DMS153 (cell line): ENCODE results near the gene DDRGK1.
"Not testable (repeated sequence)": the region's sequence is repeated elsewhere in the genome, so short reads cannot be mapped to it uniquely, and the experiment has no call there.

Experiments
- DNase-seq: peaks from one replicate; lab custom pipeline; 2025; lab: John Stamatoyannopoulos, UW

DDRGK1 gene

DNA sequence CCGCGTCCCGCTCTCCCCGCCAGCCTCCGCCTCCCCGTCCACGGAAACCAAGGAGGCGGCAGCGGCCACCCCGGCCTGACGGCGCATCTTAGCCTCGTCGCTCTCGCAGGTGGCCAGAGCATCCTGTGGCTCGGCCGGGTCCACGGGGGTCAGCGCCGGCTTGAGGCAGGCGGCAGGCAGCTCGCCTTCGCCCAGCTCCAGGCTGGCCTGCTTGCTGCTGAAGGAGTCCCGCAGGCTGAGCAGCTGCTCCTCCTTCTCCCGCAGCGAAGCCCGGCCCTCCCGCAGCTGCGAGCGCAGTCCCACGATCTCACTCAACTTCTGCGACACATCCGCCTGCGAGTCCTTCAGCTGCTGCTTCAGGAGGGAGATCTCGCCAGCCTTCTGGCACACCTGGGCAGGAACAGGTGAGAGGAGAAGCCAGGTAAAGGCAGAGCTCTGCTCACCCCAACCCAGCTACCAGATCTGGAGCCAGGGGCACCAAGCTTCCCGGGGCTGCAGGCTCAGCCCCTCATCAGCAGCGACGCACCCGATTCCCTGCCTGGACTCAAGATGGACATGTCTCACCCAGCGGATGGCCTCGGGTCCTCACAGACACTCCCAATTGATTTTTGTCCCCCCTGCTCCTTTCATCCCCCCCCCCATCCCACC, 39.6 kb downstream of the DDRGK1 start:
- no peak for DNase-seq

DNA sequence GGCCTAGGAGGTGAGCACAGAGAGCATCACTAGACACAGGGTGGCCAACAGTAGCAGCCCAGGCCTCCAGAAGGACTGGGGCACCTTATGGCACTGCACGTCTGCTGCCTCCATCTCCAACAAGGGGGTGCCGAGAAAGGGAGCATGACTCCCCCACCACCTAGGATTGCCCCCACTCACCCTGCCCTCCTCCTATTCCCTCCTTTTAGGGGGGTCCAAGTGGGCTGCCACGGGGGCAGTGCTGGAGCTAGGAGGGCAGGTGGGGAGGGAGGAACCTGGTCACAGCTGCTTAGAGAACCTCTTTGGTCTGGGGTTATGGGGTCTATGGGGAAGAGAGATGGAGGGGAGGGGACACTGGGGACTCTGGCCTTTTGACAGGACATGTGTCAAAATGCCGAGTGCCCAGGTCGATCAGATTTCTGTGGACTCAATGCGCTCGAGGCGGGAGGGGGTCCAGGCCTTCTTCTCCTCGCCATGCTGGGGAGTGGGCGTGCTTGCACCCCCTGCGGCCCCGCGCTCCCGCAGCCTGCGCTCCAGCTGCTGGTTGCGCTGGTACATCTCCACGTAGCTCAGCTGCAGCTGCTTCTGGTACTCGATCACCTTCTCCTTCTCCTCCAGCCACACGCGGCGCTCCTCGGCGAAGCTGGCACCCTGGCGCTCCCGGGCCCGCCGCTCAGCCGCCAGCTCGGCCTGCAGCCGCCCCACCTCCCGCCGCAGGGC, 40.3 kb downstream of the DDRGK1 start:
- no peak for DNase-seq

DNA sequence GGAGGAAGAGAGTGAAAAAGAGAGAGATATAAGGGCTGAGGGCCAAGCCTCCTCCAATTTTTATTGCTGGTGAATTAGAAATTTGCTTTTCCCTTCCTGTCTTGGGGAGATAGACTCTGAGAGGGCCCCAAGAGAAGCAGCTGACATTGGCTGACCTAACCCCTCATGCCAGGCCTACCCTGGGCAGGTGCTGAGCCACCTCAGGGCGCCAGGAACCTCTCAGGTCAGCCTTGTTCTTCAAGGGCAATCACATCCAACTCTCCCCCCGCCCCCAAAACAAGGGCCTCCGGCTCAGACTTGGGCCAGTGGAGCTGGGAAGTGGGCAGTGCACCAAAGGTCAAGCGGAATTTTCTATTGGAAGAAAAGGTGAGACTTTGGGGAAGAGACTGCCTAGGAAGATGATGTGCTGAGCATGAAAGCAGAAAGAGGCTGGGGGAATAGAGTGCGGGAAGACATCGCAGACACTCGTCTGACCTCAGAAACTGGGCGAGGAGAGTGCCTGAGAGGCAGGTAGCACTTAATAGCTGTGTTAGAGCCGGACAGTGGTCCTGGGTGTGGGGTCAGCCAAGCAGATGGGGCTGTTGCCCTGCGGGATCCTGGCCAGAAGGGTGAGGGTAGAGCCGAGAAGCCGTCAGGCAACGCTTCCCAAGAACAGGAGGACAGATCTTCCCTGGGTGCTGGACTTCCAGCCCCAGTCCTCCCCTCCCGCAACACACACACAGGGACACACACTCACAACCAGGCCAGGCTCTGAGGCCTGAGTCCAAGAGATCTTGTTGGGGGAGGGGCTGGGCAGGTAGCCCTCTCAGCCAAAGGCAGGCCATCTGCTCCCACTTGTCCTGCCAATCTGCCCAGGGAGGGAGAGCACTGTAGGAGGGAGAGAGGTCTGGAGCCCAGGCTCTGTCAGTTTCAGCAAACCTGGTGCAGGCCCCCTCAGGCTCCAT, 41.1 kb downstream of the DDRGK1 start:
- no peak for DNase-seq

GRCh38 chr20:3162080-3162611, 42.3 kb downstream of the DDRGK1 start:
- peak; percentile 77 for DNase-seq

DNA sequence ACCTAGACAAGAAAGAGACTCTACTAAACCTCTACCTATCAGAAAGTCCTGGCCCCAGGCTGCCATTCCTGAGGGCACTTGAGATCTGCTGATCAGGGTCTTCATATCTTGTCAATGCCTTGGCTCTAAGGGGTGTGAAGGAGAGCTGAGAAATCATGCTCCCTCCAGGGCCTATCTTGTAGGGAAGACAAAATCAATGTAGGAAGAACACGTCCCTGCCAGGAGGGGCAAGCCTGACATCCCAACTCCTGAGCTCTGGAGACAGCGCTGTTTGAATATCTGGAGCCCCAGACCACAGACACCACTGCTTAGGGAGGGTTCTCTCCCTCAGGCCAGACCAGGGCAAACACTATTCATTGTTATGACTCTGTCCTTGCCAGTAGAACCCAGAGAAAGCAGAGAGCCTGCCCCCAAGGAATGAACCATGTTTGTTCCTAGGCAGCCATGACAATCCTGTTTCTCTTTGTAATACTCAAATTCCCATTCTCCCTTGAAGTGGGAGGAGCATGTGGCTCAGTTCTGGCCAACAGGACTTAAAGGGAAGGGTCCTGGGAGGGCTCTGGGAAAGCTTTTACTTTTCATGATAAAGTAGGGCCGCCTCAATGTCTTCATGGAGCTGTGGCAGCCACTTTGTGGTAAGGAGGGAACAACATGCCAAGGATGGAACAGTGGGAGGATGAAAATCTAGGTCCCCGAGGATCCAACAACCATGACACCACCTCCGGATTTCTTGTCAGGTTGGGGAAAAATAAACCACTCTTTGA, 43.0 kb downstream of the DDRGK1 start:
- DNase-seq, result no peak

GRCh38 chr20:3160418-3160817, 44.1 kb downstream of the DDRGK1 start:
- no peak for DNase-seq

DNA sequence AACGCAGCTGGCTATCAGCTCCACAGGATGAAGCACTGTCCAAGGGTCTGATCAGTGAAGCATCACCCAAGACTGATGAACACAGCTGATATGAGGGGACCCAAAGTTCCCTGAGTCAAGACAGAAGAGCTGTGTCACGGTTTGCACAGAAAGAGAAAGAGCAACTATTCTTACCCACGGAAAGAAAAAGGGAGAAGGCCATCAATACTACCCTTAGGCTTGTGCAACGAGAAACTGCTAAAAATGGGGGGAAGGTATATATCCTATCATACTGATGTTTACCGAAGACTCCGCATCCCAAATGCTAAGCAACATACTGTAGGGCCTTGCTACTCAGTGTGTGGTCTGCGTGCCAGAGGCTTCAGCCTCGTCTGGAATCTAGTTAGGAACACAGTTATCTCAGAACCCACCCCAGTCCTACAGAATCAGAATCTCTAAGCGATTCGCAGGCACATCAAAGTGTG, 45.5 kb downstream of the DDRGK1 start:
- no peak for DNase-seq

DNA sequence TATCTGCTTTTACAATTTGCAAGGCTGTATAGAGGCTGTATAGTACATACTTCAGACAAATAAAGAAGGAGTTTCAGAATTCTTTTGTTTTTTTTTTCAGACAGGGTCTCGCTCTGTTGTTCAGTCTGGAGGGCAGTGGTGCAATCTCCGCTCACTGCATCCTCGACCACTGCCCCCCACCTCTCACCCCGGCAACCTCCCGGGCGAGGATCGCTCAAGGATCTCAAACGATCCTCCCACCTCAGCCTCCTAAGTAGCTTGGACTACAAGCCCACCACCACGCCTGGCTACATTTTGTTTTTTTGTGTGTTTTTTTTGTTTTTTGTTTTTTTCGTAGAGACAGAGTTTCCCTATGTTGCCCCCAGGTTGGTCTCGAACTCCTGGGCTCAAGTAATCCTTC, 46.7 kb downstream of the DDRGK1 start:
- DNase-seq, result no peak

DNA sequence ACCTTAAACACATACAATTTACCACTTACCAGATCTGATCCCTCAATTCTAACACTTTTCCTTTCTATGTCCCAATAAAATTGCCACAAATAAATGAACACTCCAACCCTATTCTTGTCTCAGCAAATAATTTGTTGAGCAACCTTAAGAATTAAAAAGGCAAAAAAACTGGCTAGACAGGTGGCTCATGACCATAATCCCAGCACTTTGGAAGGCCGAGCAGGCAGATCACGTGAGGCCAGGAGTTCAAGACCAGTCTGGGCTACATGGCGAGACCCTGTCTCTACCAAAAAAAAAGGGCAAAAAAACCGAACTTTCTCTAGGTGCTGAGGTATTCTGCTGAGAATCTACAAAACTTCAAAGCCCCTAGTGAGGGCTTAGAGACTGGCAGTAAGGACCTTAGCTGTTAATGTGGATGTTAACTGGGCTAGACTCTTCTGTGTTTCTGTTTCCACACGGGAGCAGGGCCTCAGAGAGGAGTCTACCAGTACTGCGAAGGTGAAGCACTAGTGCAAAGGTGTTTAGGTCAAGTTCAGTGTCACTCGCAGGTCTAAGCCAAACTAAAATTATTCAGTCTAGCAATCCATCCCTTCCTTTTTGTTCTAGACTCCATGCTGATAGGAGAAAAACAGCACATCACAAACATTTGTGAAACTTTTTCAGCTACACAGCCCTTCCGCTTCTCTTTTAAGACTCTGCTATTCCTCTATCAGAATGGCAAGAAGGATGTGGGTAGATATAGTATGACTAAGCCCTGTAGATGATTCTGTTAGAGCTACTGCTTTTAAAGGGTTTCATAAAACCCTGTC, 47.5 kb downstream of the DDRGK1 start:
- DNase-seq, result no peak

DNA sequence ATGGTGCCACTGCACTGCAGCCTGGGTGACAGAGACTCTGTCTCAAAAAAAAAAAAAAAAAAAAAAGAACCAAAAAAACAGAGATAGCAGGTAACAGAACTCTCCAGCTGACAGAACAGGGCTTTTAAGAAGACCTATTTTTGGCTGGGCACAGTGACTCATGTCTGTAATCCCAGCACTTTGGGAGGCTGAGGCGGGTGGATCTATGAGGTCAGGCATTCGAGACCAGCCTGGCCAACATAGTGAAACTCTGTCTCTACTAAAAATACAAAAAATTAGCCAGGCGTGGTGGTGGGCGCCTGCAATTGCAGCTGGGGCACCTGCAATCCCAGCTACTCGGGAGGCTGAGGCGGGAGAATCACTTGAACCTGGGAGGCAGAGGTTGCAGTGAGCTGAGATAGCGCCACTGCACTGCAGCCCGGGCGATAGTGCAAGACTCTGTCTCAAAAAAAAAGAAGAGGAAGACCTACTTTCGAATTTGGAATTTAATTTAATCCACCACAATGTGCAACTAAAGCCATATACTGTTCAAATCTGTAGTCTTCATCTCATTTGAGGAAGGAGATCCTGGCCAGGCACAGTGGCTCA, 52.3 kb downstream of the DDRGK1 start:
- DNase-seq, result not testable (repeated sequence)

GRCh38 chr20:3150908-3151307, 53.6 kb downstream of the DDRGK1 start:
- DNase-seq, result no peak

- DNase-seq, result no peak
Measured at GRCh38 chr20:3146732-3147341, 57.6 kb downstream of the DDRGK1 start.

DNA sequence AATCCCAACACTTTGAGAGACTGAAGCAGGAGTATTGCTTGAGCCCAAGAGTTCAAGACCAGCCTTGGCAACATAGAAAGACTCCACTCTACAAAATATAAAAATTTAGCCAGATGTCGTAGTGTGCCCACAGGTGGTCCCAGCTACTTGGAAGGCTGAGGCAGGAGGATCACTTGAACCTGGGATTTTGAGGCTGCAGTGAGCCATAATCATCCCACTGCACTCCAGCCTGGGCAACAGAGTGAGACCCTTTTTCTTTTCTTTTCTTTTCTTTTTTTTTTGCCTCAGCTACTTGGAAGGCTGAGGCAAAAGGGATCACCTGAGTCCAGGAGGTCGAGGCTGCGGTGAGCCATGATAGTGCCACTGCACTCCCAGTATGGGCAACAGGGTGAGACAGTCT, 62.7 kb downstream of the DDRGK1 start:
- no peak for DNase-seq
